GM21423 (cell line): Measurements from ENCODE around the gene CXCL14.
"Not testable (repeated sequence)": the region's sequence is repeated elsewhere in the genome, so short reads cannot be mapped to it uniquely, and the experiment has no call there.

Experiments used
- ATAC-seq: cut with Tn5 transposase; IDR thresholded peaks from one replicate; pipeline ENCODE4 v1.9.1; 2021; ENCODE audit warnings: mild to moderate bottlenecking, moderate library complexity; ENCODE audit not compliant: unreplicated experiment

Gene CXCL14

GRCh38 chr5:135546101-135546500 lies 32.7 kb downstream of the CXCL14 start:
- ATAC-seq: no peak

GRCh38 chr5:135545099-135545498 lies 33.7 kb downstream of the CXCL14 start:
- no peak for ATAC-seq

GRCh38 chr5:135543485-135544304 lies 35.1 kb downstream of the CXCL14 start:
- ATAC-seq: no peak

- no peak for ATAC-seq
Measured at GRCh38 chr5:135543001-135543484, 35.7 kb downstream of the CXCL14 start.

GRCh38 chr5:135541807-135542502 lies 36.8 kb downstream of the CXCL14 start:
- no peak for ATAC-seq

GRCh38 chr5:135539430-135540005 lies 39.3 kb downstream of the CXCL14 start:
- no peak for ATAC-seq

- no peak for ATAC-seq
Measured at GRCh38 chr5:135538261-135538660, 40.5 kb downstream of the CXCL14 start.

- ATAC-seq: no peak
Measured at GRCh38 chr5:135537745-135538144, 41.0 kb downstream of the CXCL14 start.

- no peak for ATAC-seq
Measured at GRCh38 chr5:135537271-135537670, 41.5 kb downstream of the CXCL14 start.

- ATAC-seq: no peak
Measured at GRCh38 chr5:135535820-135536801, 42.7 kb downstream of the CXCL14 start, which contains the start of gene NEUROG1. TSS of gene NEUROG1 (minus strand) at chr5:135535964. CDS start at chr5:135535690, 274 bp downstream.

GRCh38 chr5:135535420-135535819 lies 43.4 kb downstream of the CXCL14 start:
- no peak for ATAC-seq

- ATAC-seq: no peak
Measured at GRCh38 chr5:135534609-135535419, 44.0 kb downstream of the CXCL14 start.

GRCh38 chr5:135533794-135534193 lies 45.0 kb downstream of the CXCL14 start:
- ATAC-seq: no peak

- no peak for ATAC-seq
Measured at GRCh38 chr5:135533334-135533733, 45.5 kb downstream of the CXCL14 start.

GRCh38 chr5:135529576-135529975 lies 49.2 kb downstream of the CXCL14 start:
- not testable (repeated sequence) for ATAC-seq

GRCh38 chr5:135526924-135527323 lies 51.9 kb downstream of the CXCL14 start:
- no peak for ATAC-seq

- ATAC-seq: no peak
Measured at GRCh38 chr5:135521964-135522363, 56.8 kb downstream of the CXCL14 start.
